ENCODE measurements around the gene CLEC18C. TPM values are rescaled to one million over a fixed set of nuclear protein-coding genes. Genes with fewer than 3 reads are reported as not detected.

Gene CLEC18C
- total RNA-seq (2022; extraction: Qiagen RNA extraction), result 0.02 to 0.13 TPM (median 0.08 TPM) in 4 of 5 replicates, not detected in the other

DNA sequence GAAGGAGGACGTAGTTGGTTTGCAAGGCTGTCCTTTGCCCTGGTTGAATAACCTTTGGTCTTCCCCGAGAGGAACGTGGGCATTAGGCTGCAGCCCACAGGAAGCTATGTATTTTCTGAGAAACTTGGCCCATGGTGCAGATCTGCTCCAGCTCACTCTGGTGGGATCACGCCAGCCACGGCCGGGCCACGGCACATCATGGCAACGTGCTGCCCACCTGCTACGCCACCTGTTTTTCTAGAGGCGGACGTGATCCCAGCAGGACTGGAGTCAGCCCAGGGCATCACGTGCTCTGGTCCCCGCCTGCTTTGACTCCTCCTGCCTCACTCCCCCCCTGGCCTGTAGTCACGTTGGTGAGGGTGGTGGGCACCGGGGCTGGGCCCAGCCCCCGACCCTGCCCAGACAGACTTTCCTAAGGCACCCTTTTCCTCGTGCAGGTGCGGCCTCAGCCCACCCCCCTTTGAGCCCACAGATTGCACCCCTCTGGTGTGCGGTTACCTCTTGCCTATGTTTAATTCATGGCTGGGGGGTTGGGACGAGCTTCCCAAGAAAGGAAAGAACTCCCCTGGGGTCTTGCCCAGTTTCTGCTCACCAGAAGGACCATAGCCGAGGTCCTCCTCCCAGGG, at the start of gene CLEC18C:
Gene CLEC18C, plus strand, starts transcription at position 576 of the 626 bp plus-strand sequence. CDS start 492 bp downstream, outside the sequence.

Other genes starting within 250 kb of the CLEC18C start
- 0.06 to 0.20 TPM (median 0.14 TPM) in 3 of 5 replicates, not detected in the others for gene CLEC18A, start 222.5 kb upstream of the CLEC18C start, total RNA-seq (2022; extraction: Qiagen RNA extraction)
- gene PDPR, start 59.5 kb upstream of the CLEC18C start, total RNA-seq (2022; extraction: Qiagen RNA extraction), result 12.7 to 19.3 TPM (median 17.2 TPM) in 5 replicates
- 13.8 to 17.1 TPM (median 15.7 TPM) in 5 replicates for gene EXOSC6, start 78.2 kb downstream of the CLEC18C start, total RNA-seq (2022; extraction: Qiagen RNA extraction)
- 79.7 to 107 TPM (median 97.3 TPM) in 5 replicates for gene AARS1, start 115.7 kb downstream of the CLEC18C start, total RNA-seq (2022; extraction: Qiagen RNA extraction)
- gene DDX19B, start 125.4 kb downstream of the CLEC18C start, total RNA-seq (2022; extraction: Qiagen RNA extraction), result 27.8 to 31.5 TPM (median 28.6 TPM) in 5 replicates
- gene DDX19A, start 173.1 kb downstream of the CLEC18C start, total RNA-seq (2022; extraction: Qiagen RNA extraction), result 36.4 to 43.8 TPM (median 41.7 TPM) in 5 replicates